ENCODE results near the gene ZNF593. TPM values are rescaled to one million over a fixed set of nuclear protein-coding genes. Genes with fewer than 3 reads are reported as not detected.

The ZNF593 gene
- total RNA-seq, 2 experiments from 2014 or later = 40.9 to 41.1 TPM

DNA sequence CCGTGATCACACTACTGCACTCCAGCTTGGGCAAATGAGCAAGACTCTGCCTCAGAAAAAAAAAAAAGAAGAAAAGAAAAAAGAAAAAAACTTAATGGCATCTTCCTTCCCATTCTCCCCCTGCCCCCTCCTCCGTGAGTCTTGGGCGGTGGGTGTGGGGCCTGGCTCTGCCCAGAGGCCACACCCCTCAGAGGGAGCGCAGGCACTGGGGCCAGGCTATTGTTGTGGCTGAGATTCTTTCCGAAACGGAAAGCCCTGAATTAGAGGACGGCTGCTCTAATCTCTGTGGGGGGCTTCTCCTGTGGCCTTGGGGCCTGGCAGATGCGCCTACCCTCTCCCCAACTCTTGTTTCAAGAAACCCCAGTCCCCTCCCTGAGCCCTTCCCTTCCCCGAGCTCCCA, 15.0 kb upstream of the ZNF593 start:
- Mint-ChIP-seq H3K27ac (no peak overlapping the region), H3K36me3 (ENCODE audit: low read depth) (no peaks in the 10 kb centered on the region), H3K4me3 (no peak overlapping the region), H3K27me3 (peaks cover 22% of the 10 kb centered on the region), H3K9me3 (no peaks in the 10 kb centered on the region), H3K4me1 (ENCODE audit: low read depth) (peaks cover 3% of the 10 kb centered on the region)
- intact Hi-C loops (cut with micrococcal nuclease) = no loop called here
- CTCF ChIA-PET = interaction anchor here (1.6 to 1.9 kb wide), 3 partner anchors 10 to 53 kb away, joined by 4 to 13 read pairs (median 7); partner anchors contain the start of gene ZNF593
- DNase-seq = no peak
- TF ChIP-seq, protein P1, sequence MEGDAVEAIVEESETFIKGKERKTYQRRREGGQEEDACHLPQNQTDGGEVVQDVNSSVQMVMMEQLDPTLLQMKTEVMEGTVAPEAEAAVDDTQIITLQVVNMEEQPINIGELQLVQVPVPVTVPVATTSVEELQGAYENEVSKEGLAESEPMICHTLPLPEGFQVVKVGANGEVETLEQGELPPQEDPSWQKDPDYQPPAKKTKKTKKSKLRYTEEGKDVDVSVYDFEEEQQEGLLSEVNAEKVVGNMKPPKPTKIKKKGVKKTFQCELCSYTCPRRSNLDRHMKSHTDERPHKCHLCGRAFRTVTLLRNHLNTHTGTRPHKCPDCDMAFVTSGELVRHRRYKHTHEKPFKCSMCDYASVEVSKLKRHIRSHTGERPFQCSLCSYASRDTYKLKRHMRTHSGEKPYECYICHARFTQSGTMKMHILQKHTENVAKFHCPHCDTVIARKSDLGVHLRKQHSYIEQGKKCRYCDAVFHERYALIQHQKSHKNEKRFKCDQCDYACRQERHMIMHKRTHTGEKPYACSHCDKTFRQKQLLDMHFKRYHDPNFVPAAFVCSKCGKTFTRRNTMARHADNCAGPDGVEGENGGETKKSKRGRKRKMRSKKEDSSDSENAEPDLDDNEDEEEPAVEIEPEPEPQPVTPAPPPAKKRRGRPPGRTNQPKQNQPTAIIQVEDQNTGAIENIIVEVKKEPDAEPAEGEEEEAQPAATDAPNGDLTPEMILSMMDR (IDR thresholded peaks at IDR 0.05) = no peak
- ATAC-seq = no peak
- POLR2A ChIA-PET = interaction anchor here (1.1 to 1.8 kb wide), 2 partner anchors 28 to 164 kb away, joined by 4 to 5 read pairs; no protein-coding TSS in a partner anchor

DNA sequence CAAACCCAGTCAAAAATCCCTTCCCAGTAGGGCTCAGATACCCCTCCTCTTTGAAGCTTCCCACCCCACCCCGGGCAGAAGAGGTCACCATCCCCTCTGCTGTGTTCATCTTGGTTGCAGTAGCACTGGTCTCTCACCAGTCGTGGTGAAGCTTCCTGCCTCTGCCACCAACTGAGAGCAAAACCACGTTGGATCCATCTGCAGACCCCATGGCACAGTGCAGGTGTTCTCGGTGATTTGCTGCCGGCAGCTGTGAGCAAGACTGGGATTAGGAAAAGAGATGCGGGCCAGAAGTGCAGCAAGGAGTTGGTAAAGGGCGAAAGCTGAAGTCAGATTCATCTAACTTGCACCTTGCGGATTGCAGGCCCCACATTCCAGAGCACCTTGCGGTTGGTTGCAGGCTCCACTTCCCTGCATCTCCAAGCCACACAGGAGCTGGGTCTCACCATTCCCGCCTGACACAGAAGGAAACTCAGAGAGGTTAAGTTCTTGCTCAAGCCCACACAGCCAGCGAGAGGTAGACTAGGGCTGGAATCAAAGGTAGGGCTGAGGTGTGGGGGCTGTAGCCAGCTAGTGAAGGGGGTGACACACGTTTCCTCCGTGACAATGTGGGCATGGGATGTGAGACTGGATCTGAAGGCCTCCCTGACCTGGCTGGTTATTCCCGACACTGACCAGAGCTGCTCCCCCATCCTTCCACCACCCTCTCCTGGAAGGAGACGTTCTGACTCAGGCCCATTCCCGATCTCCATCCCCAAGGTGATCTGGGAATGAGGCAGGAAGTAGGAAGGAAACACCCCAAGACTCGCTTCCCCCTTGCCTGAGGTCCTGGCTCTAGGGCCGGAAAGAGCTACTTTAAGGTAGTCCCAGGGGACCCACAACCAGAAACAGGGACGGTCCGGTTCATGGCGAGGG, 14.1 kb upstream of the ZNF593 start:
- no peaks in the 10 kb centered on the region for H3K9me3 Mint-ChIP-seq
- ChIA-PET CTCF (interaction anchor here (0.8 to 3.1 kb wide), 5 partner anchors 10 to 54 kb away, joined by 3 to 25 read pairs (median 7); partner anchors contain the start of gene ZNF593), POLR2A (interaction anchor here (1.1 to 1.8 kb wide), 3 partner anchors 11 to 96 kb away, joined by 3 to 5 read pairs (median 3); no protein-coding TSS in a partner anchor)
- TF ChIP-seq, protein P1 (IDR thresholded peaks at IDR 0.05) = no peak
- intact Hi-C loops (cut with micrococcal nuclease) = no loop called here
- no peaks in the 10 kb centered on the region for H3K36me3 Mint-ChIP-seq (ENCODE audit: low read depth)
- no peak overlapping the region for H3K4me3 Mint-ChIP-seq
- peaks cover 22% of the 10 kb centered on the region for H3K27me3 Mint-ChIP-seq
- ATAC-seq = no peak
- H3K4me1 Mint-ChIP-seq (ENCODE audit: low read depth) = peaks cover 3% of the 10 kb centered on the region
- no peak for DNase-seq
- H3K27ac Mint-ChIP-seq = no peak overlapping the region

GRCh38 chr1:26156285-26157038, 13.2 kb upstream of the ZNF593 start:
- no peaks in the 10 kb centered on the region for H3K36me3 Mint-ChIP-seq (ENCODE audit: low read depth)
- POLR2A ChIA-PET = interaction anchor here (1.1 to 1.2 kb wide), 4 partner anchors 9 to 97 kb away, joined by 3 read pairs; no protein-coding TSS in a partner anchor
- TF ChIP-seq, protein P1 (IDR thresholded peaks at IDR 0.05) = no peak
- H3K27me3 Mint-ChIP-seq = peaks cover 25% of the 10 kb centered on the region
- CTCF ChIA-PET = interaction anchor here (0.8 to 3.1 kb wide), 9 partner anchors 9 to 207 kb away, joined by 3 to 25 read pairs (median 3); partner anchors contain the start of gene ZNF593
- no peak overlapping the region for H3K4me3 Mint-ChIP-seq
- H3K27ac Mint-ChIP-seq = no peak overlapping the region
- no peaks in the 10 kb centered on the region for H3K9me3 Mint-ChIP-seq
- no peak for DNase-seq
- intact Hi-C loops (cut with micrococcal nuclease) = no loop called here
- peak; percentile 39 for ATAC-seq
- H3K4me1 Mint-ChIP-seq (ENCODE audit: low read depth) = peaks cover 3% of the 10 kb centered on the region

DNA sequence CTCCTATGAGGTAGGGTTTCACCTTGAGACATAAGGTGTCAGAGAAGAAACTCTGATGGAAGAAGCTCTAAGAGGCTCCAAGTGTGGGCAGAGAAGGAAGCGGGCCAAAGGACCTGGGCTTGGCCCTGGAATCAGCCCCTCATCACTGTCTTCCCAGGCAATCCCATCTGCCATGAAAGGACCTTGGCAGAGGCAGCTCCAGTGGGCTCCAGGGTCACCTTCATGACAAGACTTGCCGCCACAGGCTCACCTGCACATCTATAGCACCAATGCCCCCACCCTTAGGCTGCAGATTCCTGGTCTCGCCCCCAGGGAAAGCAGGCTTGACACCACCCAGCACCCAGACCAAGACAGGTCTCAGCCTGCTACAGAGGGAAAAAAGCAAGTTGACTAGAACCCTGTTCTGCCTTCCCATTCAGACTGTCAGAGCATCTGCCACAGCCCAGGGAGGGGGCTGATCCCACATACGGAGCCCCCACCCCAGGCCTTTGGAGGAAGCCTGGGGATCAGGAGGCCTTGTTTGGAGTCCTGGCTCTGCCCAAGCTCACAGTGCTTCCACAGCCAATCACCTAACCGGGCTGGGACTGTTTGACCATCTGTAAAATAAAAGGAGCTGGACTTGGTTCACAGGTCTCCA, 11.3 kb upstream of the ZNF593 start:
- POLR2A ChIA-PET = interaction anchor here (1.4 to 2.0 kb wide), 2 partner anchors 12 to 35 kb away, joined by 4 read pairs; partner anchors contain the start of gene ZNF593
- Mint-ChIP-seq H3K4me3 (no peak overlapping the region), H3K27me3 (peaks cover 32% of the 10 kb centered on the region), H3K4me1 (ENCODE audit: low read depth) (peaks cover 7% of the 10 kb centered on the region), H3K9me3 (no peaks in the 10 kb centered on the region), H3K36me3 (ENCODE audit: low read depth) (no peaks in the 10 kb centered on the region), H3K27ac (no peak overlapping the region)
- CTCF ChIA-PET = interaction anchor here (0.8 to 3.1 kb wide), 2 partner anchors 11 to 13 kb away, joined by 3 to 25 read pairs; partner anchors contain the start of gene ZNF593
- intact Hi-C loops (cut with micrococcal nuclease) = no loop called here
- no peak for DNase-seq
- TF ChIP-seq, protein P1 (IDR thresholded peaks at IDR 0.05) = no peak
- ATAC-seq = no peak

Measured in activated CD8-positive, alpha-beta T cell treated with anti-CD3 and anti-CD28 coated beads for 36 hours (primary cell).